ENCODE measurements around the gene GOLGA6L1.

DNA sequence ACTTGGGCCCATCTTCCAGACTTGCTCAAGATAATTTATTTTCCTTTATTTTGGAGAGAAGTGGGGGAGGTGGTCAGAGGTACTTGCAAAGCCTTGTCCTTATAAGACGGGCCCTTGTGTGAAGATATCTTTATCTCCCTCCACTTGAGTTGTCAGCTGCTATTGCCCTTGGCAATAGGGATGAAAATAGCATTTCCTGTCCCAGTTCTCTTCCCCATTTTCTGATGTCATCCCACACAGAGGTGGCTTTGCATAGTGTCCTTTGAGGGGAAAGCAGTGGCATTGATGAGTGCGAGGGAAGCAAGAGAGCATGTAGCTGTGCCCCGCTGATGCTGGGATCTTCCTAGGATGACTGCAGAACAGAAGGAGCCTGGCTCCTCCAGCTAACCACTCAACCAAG is 55.4 kb downstream of the GOLGA6L1 start:
- TF ChIP-seq, protein P1, sequence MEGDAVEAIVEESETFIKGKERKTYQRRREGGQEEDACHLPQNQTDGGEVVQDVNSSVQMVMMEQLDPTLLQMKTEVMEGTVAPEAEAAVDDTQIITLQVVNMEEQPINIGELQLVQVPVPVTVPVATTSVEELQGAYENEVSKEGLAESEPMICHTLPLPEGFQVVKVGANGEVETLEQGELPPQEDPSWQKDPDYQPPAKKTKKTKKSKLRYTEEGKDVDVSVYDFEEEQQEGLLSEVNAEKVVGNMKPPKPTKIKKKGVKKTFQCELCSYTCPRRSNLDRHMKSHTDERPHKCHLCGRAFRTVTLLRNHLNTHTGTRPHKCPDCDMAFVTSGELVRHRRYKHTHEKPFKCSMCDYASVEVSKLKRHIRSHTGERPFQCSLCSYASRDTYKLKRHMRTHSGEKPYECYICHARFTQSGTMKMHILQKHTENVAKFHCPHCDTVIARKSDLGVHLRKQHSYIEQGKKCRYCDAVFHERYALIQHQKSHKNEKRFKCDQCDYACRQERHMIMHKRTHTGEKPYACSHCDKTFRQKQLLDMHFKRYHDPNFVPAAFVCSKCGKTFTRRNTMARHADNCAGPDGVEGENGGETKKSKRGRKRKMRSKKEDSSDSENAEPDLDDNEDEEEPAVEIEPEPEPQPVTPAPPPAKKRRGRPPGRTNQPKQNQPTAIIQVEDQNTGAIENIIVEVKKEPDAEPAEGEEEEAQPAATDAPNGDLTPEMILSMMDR (IDR thresholded peaks at IDR 0.05), result no peak
- TF ChIP-seq POLR2AphosphoS5 (IDR thresholded peaks at IDR 0.05) (no peak), POLR2A (IDR thresholded peaks at IDR 0.05) (no peak), EP300 (IDR thresholded peaks at IDR 0.05) (no peak)
